GM19324 (cell line): ENCODE measurements around the gene UBXN1.
A peak's percentile ranks its signal among the peaks of the same experiment; 100 is the strongest.

Source experiments
- ATAC-seq: cut with Tn5 transposase; IDR thresholded peaks from one replicate; pipeline ENCODE4 v1.9.1; 2021; ENCODE audit warnings: mild to moderate bottlenecking, moderate library complexity; ENCODE audit not compliant: unreplicated experiment, low FRiP score

The UBXN1 gene

DNA sequence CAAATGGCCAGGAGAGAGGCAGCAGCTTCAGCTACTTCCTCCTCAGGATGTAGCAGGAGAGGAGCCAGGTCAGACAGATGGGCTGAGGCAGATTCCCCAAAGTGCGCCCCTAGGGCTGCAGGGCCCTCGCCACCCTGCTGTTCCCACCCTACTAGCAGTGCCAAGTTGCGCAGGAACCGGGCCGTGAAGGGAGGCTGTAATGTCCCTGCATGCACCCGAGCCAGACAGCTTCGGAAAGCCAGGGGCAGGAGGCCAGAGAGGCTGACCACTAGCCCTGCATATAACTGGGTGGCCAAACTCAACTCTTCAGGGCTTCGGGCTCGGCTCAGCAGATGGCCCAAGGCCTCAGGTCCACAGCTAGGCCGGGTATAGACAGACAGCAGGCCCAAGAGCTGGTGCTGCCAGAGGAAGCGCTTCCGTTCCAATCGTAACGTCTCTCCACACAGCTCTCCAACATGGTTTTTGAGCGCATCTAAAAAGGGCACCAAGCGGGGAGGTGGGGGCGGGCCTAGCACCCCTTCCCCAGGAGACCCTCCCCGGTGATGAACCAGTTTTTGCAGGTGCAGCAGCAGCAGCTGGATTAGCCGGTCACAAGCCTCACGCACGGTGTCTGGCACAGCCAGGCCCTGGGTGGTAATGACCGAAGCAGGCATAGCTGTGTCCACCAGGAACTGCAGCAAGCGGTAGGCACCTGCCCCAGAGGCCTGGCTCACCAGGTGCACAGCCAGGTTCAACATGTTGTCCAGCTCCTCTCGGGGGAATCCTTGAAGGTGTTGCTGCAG, 30.5 kb downstream of the UBXN1 start:
- no peak for ATAC-seq

DNA sequence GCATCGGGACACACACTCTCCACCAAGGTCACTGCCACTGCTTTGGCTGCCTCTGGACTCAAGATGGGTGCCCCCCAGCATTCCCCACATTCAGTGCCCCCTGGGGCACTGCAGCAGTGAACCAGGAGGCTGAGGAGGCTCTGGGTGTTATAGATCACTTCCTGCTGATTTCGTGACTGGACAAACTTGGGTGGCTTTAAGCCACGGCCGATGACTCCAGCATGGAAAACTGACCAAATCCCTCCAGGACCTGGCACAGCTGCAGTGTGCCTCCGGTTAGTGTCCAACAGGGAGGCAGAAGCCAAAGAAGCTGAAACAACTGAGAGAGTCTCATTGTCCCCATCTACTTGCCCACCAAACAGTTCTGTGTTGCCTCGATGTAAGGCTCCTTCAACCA, 31.3 kb downstream of the UBXN1 start:
- no peak for ATAC-seq

DNA sequence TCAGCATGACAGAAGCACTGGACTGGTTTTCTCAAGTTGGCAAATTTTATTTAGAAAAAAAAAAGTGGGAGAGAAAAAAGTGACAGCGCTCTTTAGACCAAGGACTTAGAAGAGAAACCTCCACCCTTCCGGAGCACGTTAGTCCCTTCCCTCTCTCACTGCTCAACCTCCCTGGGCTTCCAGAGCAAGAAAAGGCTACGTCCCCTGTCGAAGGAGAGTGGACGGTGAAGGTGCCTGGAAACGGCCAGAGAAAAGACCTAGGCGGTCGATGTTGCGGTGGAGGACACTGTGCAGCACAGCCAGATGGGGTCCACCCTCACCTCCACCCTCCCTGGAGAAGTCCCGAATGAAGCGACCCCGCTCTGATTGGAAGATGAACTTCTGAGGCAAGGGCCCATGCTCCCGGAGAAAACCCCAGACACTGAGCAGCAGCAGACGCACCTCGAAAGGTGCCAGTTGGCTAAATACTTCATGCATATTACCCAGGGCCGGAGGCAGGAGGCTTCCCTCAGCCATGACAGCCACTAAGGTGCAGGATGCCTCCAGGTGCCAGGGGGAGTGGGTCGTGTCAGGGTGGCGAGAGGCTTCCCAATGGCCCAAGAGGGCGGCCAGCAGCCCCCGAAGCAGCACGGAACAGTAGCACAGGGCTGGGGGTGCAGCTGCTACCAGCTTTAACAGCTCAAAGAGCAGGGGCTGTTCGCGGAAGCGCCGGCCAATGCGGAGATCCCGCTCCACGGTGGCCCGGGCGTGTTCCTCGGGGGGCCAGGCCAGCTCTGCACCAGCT, 31.9 kb downstream of the UBXN1 start:
- no peak for ATAC-seq

DNA sequence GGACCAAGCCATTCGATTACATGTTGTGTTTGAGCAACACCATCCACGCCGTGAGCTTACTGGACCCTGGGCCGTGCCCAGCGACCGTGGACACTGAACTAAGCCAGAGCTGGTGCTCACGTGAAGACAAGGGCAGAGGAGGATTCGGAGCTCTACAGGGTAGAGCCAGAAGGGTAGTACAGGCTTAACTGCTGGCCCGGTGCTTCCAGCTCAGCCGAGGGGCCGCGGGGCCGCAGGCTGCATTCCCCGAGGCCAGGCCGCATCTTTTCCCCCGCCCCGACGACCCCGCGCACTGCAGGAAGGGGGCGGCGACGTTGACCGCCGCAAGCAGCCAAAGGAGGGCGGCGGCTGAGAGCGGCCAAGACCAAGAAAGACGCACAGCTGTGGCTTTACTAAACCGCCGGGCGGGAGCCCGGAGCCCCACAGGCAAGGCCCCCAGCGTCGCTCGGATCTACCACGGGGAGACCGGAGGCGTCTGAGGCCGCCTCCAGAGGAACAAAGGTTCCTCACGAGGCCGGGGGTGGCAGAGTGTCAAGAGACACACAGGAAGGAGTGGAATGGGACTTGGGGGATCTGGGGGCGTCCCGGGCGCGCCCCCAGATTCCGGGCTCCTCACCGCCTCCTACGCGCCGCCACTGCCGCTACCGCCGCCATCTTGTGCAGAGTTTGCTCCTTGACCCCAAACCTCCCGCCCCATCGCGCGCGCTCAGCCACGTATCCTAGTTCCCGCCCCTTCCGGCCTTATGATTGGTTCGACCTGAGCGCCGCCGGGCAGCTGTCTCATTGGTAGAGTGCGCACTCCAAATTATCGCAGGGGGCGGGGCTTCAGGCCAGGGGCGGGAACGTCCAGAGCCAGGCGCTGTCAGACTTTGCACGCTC, 32.7 kb downstream of the UBXN1 start, which contains the start of gene GANAB:
TSS of gene GANAB (minus strand) at position 668 of the 879 bp plus-strand sequence. CDS start at position 654, 14 bp downstream.
- peak; percentile 95 for ATAC-seq

DNA sequence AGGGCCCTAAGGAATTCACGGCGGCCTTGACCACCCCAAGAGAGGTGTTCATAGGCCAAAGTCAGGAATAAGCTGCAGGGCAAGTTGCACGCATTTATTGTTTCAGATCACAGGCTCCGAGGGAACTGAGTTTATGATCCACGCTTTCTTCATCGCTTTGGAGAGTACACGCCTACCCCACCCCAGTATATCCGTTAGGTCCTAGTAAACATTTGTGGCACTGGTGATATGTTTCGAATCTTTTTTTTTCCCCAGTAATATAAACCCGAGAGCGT, 33.3 kb downstream of the UBXN1 start:
- no peak for ATAC-seq

DNA sequence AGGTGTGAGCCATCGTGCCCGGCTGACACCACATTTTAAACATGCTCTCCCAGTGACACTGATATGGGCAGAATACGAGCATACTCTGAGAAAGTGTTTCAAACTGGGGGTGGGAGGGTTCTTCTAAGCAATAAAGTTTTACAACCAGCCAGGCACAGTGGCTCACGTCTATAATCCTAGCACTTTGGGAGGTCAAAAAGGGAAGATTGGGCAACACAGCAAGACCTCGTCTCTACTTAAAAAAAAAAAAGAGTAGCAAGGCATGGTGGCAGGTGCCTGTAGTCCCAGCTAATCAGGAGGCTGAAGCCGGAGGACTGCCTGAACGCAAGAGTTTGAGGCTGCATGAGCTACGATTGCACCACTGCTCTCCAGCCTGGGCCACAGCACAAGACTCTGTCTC, 34.7 kb downstream of the UBXN1 start:
- no peak for ATAC-seq

DNA sequence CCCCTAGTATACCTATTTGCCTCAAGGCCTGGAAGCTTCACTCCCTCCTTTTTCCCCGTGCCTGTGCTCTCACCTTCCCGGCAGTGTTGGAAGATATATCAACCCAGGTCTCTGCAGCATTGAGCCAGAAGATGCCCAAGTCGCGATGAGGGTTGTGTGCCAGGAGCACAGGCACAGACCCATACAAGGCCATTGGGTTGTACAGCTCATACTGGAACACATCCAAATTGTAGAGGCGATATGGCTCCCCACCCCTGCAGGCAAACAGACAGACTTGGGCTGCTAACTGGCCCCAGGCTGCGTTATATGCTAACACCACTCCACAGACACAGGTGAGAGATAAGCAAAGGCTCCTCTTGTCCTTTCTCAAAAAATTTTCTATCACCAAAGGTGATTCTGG, 46.4 kb downstream of the UBXN1 start:
- no peak for ATAC-seq

DNA sequence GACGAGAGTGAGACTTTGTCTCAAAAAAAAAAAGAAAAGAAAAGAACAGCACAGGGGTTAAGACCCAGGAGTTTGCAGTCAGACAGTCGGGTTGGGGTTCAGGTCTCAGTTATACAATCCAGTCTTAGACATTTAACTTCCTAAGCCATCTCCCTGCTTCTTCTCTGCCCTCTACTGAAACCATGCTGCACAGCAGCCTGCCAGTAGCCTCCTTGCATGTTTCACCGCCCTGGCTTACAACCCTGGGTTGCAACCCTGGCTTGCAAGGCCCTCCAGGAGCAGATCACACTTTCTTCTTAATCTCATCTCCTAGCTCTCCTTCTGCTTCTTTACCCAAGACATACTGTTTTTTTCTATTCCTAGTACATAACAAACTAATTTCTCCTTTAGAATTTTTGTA, 51.2 kb downstream of the UBXN1 start:
- ATAC-seq: no peak
